AG04450 (cell line): ENCODE measurements around the gene CAPN12. TPM values are rescaled to one million over a fixed set of nuclear protein-coding genes. Genes with fewer than 3 reads are reported as not detected.
A peak's percentile ranks its signal among the peaks of the same experiment; 100 is the strongest.

Source experiments
- CTCF ChIA-PET: fragments of 300-600, 350-600 bp; formaldehyde crosslinking; extraction: SDS; loops from one replicate; lab custom pipeline; 2022; ENCODE audit warnings: antibody characterized with exemption, inconsistent platforms; lab: Charles Lee
- POLR2A ChIA-PET: fragments of 350-600 bp; formaldehyde crosslinking; extraction: SDS; loops from one replicate; lab custom pipeline; 2021; ENCODE audit warnings: antibody characterized with exemption, inconsistent platforms; lab: Yijun Ruan, JAX
- DNase-seq: peaks from one replicate; pipeline ENCODE4 v3.0.0-alpha.2; 2011; ENCODE audit warnings: low read depth, low spot score
- H3K27ac ChIP-seq: one replicate; pipeline ENCODE4 v1.5.1; 2012; ENCODE audit warnings: low read depth, low read length, control low read depth
- H3K27me3 ChIP-seq: one replicate; pipeline ENCODE4 v1.6.0; 2012; ENCODE audit warnings: low read length; ENCODE audit not compliant: control insufficient read depth, insufficient read depth
- H3K4me3 ChIP-seq: 2 replicates; pipeline ENCODE4 v1.5.1; 2011; ENCODE audit warnings: mild to moderate bottlenecking, low read depth, low read length, control low read depth
- H3K9me3 ChIP-seq: 2 replicates; pipeline ENCODE4 v1.5.1; 2012; ENCODE audit warnings: low read length; ENCODE audit not compliant: control insufficient read depth, insufficient read depth
- CTCF ChIP-seq: IDR thresholded peaks from 2 replicates; pipeline ENCODE4 v1.5.1; 2011; ENCODE audit warnings: low read depth, low read length, control low read depth, inconsistent platforms
- polyA plus RNA-seq: library from polyadenylated mRNA; depleted of rRNA; stranded (reverse); fragments of >200 nt; gene quantifications from 2 replicates; pipeline ENCODE4 v1.2.3, GENCODE V29; 2011

Gene CAPN12
- polyA plus RNA-seq, 1 experiment, result 0.69 TPM

GRCh38 chr19:38717051-38717450, 27.2 kb downstream of the CAPN12 start:
- Histone ChIP-seq H3K4me3 (no peak overlapping the region), H3K9me3 (no peaks in the 10 kb centered on the region; the same call in 1 of the 2 replicates), H3K27ac (no peak overlapping the region), H3K27me3 (no peaks in the 10 kb centered on the region)
- POLR2A ChIA-PET, result interaction anchor here (0.5 kb wide), 1 partner anchor 97 kb away, joined by 5 read pairs; no protein-coding TSS in a partner anchor
- TF ChIP-seq CTCF, result no peak
- DNase-seq, result no peak
- CTCF ChIA-PET, result interaction anchor here (1.1 kb wide), 1 partner anchor 13 kb away, joined by 3 read pairs; no protein-coding TSS in a partner anchor

- POLR2A ChIA-PET, result no interaction called here
- H3K27ac ChIP-seq, result peak overlapping the region; percentile 39
- no peaks in the 10 kb centered on the region for H3K27me3 ChIP-seq
- CTCF ChIA-PET, result interaction anchor here (0.7 to 3.1 kb wide), 4 partner anchors 15 to 236 kb away, joined by 3 to 13 read pairs (median 4); no protein-coding TSS in a partner anchor
- DNase-seq, result no peak
- H3K9me3 ChIP-seq, result no peaks in the 10 kb centered on the region; the same call in 1 of the 2 replicates
- no peak overlapping the region for H3K4me3 ChIP-seq
- TF ChIP-seq CTCF, result no peak
These were observed 28.7 kb downstream of the CAPN12 start for GRCh38 chr19:38715555-38715954.

- no peak for DNase-seq
- no peaks in the 10 kb centered on the region for H3K27me3 ChIP-seq
- no peak for TF ChIP-seq CTCF
- no peak overlapping the region for H3K4me3 ChIP-seq
- CTCF ChIA-PET, result interaction anchor here (3.1 kb wide), 1 partner anchor 80 kb away, joined by 13 read pairs; no protein-coding TSS in a partner anchor
- no peaks in the 10 kb centered on the region; the same call in 1 of the 2 replicates for H3K9me3 ChIP-seq
- no peak overlapping the region for H3K27ac ChIP-seq
- POLR2A ChIA-PET, result no interaction called here
These were observed 29.9 kb downstream of the CAPN12 start for GRCh38 chr19:38714354-38714778.

- TF ChIP-seq CTCF, result no peak
- Histone ChIP-seq H3K27ac (no peak overlapping the region), H3K4me3 (no peak overlapping the region), H3K9me3 (no peaks in the 10 kb centered on the region; the same call in 1 of the 2 replicates), H3K27me3 (no peaks in the 10 kb centered on the region)
- no peak for DNase-seq
- ChIA-PET CTCF (interaction anchor here (0.6 to 3.1 kb wide), 2 partner anchors 79 to 311 kb away, joined by 3 to 13 read pairs; no protein-coding TSS in a partner anchor), POLR2A (no interaction called here)
These were observed 30.4 kb downstream of the CAPN12 start for GRCh38 chr19:38713865-38714264.

- ChIA-PET POLR2A (no interaction called here), CTCF (interaction anchor here (0.6 to 3.1 kb wide), 2 partner anchors 79 to 311 kb away, joined by 3 to 13 read pairs; no protein-coding TSS in a partner anchor)
- TF ChIP-seq CTCF, result no peak
- Histone ChIP-seq H3K9me3 (no peaks in the 10 kb centered on the region; the same call in 1 of the 2 replicates), H3K4me3 (no peak overlapping the region), H3K27me3 (no peaks in the 10 kb centered on the region), H3K27ac (no peak overlapping the region)
- no peak for DNase-seq
These were observed 31.0 kb downstream of the CAPN12 start for GRCh38 chr19:38713227-38713649.
